Measurements from ENCODE around the gene SETD7.
"Not testable (repeated sequence)": the region's sequence is repeated elsewhere in the genome, so short reads cannot be mapped to it uniquely, and the experiment has no call there.

SETD7 gene

GRCh38 chr4:139508581-139509237, 47.3 kb downstream of the SETD7 start:
- FAIRE-seq: no peak

GRCh38 chr4:139506774-139507173, 49.2 kb downstream of the SETD7 start:
- no peak for FAIRE-seq

GRCh38 chr4:139503622-139504166, 52.3 kb downstream of the SETD7 start:
- FAIRE-seq: no peak

GRCh38 chr4:139501927-139502899, 53.8 kb downstream of the SETD7 start:
- no peak for FAIRE-seq

GRCh38 chr4:139501527-139501926, 54.5 kb downstream of the SETD7 start:
- FAIRE-seq: no peak

GRCh38 chr4:139501117-139501516, 54.9 kb downstream of the SETD7 start:
- no peak for FAIRE-seq

GRCh38 chr4:139499186-139499585, 56.8 kb downstream of the SETD7 start:
- no peak for FAIRE-seq

GRCh38 chr4:139493176-139493575, 62.8 kb downstream of the SETD7 start:
- no peak for FAIRE-seq

- FAIRE-seq: no peak
Observed at GRCh38 chr4:139492429-139492828, 63.6 kb downstream of the SETD7 start.

GRCh38 chr4:139489638-139490037, 66.4 kb downstream of the SETD7 start:
- FAIRE-seq: no peak

GRCh38 chr4:139488442-139488841, 67.6 kb downstream of the SETD7 start:
- no peak for FAIRE-seq

GRCh38 chr4:139484783-139485311, 71.2 kb downstream of the SETD7 start:
- no peak for FAIRE-seq

GRCh38 chr4:139483000-139483399, 73.0 kb downstream of the SETD7 start:
- FAIRE-seq: no peak

- FAIRE-seq: no peak
Observed at GRCh38 chr4:139481465-139481864, 74.6 kb downstream of the SETD7 start.

- FAIRE-seq: no peak
Observed at GRCh38 chr4:139476363-139476762, 79.7 kb downstream of the SETD7 start.

GRCh38 chr4:139472852-139473251, 83.2 kb downstream of the SETD7 start:
- FAIRE-seq: no peak

- FAIRE-seq: no peak
Observed at GRCh38 chr4:139470997-139471665, 84.9 kb downstream of the SETD7 start.

- FAIRE-seq: no peak
Observed at GRCh38 chr4:139470295-139470694, 85.7 kb downstream of the SETD7 start.

- FAIRE-seq: no peak
Observed at GRCh38 chr4:139469869-139470268, 86.2 kb downstream of the SETD7 start.

GRCh38 chr4:139469216-139469615, 86.8 kb downstream of the SETD7 start:
- FAIRE-seq: no peak

GRCh38 chr4:139468756-139469155, 87.3 kb downstream of the SETD7 start:
- FAIRE-seq: not testable (repeated sequence)

GRCh38 chr4:139465922-139466321, 90.1 kb downstream of the SETD7 start:
- FAIRE-seq: no peak

GRCh38 chr4:139464512-139464911, 91.5 kb downstream of the SETD7 start:
- not testable (repeated sequence) for FAIRE-seq

All from endometrium (tissue), 2 donors.